Stimulated activated CD8-positive, alpha-beta memory T cell treated with anti-CD3 and anti-CD28 coated beads, Interleukin-2, amount 100 ng/mL, for 48 hours (primary cell): ENCODE measurements around the gene UBASH3A.

Experiments
- DNase-seq, 2 donors: peaks; one replicate each; pipeline ENCODE4 v3.0.0-alpha.2; 2020; ENCODE audit warnings: low read depth in 2 of 2

The UBASH3A gene

DNA sequence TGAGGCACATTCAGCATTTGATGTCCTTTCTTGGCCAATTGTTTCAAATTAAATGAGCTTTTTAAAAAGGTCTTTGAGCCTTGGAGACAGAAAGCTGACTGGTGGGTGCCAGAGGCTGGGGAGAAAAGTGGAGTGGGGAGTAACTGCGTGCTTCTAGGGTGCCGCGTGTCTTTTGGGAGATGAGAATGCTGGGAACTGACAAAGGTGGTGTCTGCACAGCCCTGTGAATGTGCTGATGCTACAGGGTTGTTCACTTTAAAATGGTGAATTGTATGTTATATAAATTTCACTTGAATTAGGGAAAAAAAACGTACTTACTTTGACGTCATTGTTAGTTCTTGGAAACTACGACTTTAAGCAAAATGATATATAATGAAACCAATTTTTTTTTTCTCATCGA, 29.2 kb upstream of the UBASH3A start:
- DNase-seq = no peak

DNA sequence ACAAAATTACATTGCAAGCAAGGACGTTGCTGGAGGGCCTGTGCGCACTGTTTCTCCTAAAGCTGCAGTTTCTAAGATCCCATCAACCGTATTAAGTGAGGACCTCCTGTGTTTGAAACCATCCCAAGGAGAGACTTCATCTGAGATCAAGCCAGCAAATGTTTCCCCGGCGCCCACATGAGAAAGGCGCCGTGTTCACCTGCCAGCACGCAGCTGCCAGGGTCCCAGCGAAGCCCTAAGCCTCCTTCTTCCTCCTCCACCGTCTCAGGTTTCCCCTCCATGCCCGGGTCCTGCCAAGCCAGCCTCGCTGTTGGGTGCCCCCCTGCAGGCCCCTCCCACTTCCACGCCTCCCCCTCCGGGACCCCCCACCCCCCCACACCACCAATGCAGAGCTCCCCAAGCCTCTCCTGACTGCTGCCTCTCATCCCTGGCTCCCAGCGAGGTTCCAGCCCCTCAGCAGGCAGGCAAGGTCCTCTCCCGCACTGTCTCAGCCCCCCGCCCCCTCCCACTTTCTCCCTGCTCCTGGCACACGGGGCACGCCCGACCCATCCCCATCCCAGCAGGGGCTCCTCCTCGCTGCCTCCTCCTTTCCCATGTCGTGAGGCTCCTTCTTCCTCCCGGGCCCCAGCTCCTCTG, 28.7 kb upstream of the UBASH3A start:
- DNase-seq = no peak

GRCh38 chr21:42375506-42375905, 28.2 kb upstream of the UBASH3A start:
- DNase-seq = no peak

GRCh38 chr21:42375966-42376337, 27.8 kb upstream of the UBASH3A start:
- DNase-seq = no peak

DNA sequence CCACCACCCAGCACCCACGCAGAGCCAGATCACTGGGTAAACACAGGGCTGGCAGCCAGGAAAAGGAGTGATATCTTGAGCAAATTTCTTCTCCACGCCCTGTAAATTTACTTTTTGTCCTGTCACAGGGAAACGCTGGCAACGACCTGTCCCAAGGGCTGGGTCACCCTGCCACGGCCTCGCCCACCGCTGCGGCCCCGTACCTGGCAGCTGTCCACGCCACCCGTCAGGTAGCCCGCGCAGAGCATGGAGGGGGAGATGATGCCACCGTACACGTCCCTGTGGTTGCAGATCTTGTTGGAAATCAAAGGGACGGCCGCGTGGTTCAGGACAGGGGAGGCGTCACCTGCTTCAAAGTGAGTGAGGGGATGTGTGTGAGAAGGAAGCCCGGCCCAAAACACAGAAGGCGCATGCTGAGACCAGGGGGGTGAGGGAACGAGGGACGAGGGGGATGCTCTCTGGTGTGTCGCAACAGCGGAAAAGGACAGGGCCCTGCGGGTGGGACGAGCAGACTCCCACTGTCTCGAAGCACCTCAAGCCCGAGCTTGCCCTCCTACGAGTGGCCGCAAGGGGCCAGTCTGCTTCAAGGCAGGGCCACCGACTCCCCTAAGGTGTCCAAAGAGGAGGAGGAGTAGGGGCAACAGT, 27.2 kb upstream of the UBASH3A start:
- no peak for DNase-seq

- DNase-seq = no peak
Observed at GRCh38 chr21:42377211-42377950, 26.3 kb upstream of the UBASH3A start.

- DNase-seq = no peak
Observed at GRCh38 chr21:42377951-42378340, 25.8 kb upstream of the UBASH3A start.

GRCh38 chr21:42378418-42378817, 25.3 kb upstream of the UBASH3A start:
- DNase-seq = no peak

- DNase-seq = no peak
Observed at GRCh38 chr21:42379426-42380215, 24.1 kb upstream of the UBASH3A start.

DNA sequence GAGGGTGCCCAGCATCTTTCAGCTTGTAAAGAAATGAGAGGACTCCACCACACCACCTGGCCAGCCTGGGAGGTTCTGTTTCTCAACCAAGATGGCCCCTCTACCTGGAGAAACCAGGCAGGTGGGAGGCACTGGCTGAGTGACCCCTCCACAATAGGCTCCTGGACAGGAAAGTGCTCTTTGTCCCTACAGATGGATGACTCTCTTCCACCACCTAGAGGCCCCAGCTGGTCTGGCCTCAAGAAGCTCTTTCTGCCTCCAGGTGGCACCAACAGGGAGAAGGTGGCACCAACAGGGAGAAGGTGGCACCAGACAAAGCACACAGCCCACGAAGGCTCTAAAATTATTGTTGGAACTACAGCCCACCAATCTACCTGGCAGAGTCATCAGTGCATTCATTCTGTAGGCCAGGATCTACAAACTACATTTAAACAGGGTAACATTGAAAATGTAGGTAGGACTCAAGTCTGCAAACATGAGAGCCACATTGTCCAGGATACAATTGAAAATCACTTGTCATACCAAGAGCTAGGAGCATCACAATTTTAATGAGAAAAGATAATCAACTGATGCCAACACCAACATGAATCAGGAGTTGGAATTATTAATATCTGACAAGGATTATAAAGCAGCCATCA, 22.2 kb upstream of the UBASH3A start:
- DNase-seq = no peak

DNA sequence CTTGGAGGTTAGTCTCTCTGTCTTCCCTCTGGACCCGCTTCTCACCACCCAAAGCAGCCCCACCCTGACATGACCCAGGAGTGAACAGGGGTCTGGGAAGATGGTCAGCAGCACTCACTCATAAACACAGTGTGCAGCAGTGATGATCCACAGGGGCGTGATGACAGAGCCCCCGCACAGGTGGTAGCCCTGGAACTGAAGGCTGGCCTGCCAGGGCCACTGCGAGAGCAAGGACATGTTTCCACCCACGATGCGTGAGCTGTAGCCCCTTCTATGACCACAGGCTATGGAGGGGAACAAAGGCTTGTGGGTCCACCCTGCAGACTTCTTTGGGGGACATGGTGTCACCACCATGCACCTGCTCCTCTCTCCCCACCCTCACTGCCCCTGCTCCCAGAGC, 20.8 kb upstream of the UBASH3A start:
- DNase-seq = no peak

DNA sequence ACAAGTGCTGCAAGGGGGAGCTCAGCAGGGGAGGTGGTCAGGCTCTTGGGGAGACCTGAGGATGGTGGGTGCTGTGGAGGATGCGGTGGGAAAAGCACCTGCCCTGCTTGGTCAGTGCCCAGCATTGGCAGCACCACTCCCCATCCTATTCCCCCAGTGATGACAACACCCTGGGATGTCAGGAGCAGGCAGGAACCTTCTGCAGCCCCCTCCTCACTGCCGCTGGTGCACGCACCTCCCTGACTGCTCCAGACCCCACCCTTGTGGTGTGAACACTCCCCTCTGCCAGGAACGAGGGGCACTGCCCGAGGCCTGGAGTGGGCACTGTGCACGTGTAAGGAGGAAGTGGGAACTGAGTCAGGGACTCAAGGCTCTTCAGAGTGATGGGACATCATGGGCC, 20.4 kb upstream of the UBASH3A start:
- no peak for DNase-seq

DNA sequence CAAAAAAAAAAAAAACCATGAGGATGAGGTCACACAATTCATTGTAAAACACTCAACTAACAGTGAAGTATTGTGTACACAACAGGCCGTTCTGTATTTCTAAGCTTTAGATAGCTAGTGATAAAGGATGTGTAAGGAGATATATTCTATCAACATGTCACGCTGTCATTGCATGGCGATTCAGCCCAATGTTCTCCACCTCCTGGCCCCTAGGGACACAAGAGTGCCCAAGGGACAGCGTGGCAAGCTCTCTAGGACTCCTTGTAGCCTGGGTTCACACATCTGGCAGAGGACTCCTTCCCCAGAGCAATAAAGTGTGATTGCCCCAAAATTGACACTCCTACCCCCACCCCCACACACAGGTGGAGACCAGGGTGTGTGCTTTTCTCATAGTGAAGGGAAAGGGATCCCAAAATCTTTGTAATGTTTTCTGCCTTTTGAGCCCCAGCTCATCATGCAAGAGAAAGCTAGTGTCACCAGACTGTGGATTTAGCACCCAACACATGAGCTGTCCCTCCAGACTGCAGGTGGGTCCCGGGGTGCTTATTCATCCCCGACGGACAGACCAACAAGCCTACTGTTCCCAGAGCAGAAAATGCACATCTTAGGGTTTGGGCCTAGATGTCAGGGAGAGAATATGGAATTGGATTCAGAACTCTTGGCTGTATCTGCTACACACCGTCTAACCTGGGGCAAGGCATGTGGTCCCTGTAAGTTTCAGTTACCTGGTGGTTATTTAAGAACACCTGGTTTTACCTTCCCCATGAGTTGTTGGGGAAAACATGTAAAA, 19.4 kb upstream of the UBASH3A start:
- DNase-seq = no peak

- DNase-seq = no peak
Observed at GRCh38 chr21:42384989-42385388, 18.7 kb upstream of the UBASH3A start.

DNA sequence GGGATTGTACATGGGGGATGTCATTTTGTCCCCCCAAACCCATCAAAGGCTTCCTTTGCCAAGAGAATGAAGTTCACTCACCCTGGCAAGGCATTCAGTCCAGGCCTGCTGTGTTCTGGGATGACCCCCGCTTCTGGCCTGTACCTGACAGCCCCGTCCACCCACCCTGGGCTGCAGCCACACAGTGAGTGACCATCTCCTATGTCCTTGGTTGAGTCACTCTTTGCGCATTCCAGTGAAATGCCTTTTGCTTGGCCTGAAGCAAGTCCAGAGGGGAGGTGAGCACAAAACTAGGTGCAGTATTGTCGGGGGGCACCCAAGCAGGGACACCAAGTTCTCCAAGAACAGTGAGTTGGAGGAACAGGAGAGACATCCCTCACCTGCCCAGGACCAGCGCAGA, 18.1 kb upstream of the UBASH3A start:
- DNase-seq = no peak

GRCh38 chr21:42386034-42386591, 17.6 kb upstream of the UBASH3A start:
- no peak for DNase-seq

- DNase-seq = no peak
Observed at GRCh38 chr21:42387164-42387563, 16.5 kb upstream of the UBASH3A start.

- no peak for DNase-seq
Observed at GRCh38 chr21:42387843-42388340, 15.8 kb upstream of the UBASH3A start.

- DNase-seq = no peak
Observed at GRCh38 chr21:42388740-42389448, 14.8 kb upstream of the UBASH3A start.

GRCh38 chr21:42389449-42389835, 14.3 kb upstream of the UBASH3A start:
- no peak for DNase-seq
